HG03139 (cell line): Measurements from ENCODE around the gene CYB5RL.
"Not testable (repeated sequence)": the region's sequence is repeated elsewhere in the genome, so short reads cannot be mapped to it uniquely, and the experiment has no call there.

Experiments
- ATAC-seq: cut with Tn5 transposase; IDR thresholded peaks from one replicate; pipeline ENCODE4 v1.9.1; 2021; ENCODE audit not compliant: unreplicated experiment

Gene CYB5RL

DNA sequence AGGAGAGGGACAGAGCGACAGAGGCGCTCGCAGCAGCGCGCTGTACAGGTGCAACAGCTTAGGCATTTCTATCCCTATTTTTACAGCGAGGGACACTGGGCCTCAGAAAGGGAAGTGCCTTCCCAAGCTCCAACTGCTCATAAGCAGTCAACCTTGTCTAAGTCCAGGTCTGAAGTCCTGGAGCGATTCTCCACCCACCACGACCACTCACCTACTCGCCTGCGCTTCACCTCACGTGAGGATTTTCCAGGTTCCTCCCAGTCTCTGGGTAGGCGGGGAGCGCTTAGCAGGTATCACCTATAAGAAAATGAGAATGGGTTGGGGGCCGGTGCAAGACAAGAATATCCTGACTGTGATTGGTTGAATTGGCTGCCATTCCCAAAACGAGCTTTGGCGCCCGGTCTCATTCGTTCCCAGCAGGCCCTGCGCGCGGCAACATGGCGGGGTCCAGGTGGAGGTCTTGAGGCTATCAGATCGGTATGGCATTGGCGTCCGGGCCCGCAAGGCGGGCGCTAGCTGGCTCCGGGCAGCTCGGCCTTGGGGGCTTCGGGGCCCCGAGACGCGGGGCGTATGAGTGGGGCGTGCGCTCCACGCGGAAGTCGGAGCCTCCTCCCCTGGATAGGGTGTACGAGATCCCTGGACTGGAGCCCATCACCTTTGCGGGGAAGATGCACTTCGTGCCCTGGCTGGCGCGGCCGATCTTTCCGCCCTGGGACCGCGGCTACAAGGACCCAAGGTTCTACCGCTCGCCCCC is at the start of gene CYB5RL, which contains the start of gene MRPL37:
Gene CYB5RL (minus strand): TSS at position 266 of the 754 bp plus-strand sequence. CDS start 4,414 bp downstream, outside the sequence.
Gene MRPL37 (plus strand): TSS at position 403 of the 754 bp plus-strand sequence. CDS start 77 bp downstream, at position 480.
- ATAC-seq = peak; percentile 92

DNA sequence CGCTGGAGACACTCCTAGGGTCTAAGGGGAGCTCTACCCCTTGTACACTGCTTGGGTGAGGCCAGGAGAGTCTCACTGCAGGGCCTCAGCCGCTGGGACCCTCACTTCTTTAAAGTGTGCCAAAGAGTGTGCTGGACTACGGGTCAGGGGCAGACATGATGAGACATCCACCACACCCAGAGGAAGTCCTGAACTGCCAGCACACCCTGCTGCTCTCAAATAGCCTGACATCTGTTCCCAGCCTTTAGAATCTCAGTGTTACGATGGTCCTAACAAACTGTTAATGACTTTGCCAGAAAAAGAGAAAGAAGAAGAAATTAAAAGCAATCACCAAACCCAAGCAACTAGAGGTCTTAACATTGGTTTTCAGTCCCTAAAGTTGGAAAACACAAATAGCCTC is 49.1 kb upstream of the CYB5RL start:
- no peak for ATAC-seq

GRCh38 chr1:54247863-54248515 is 48.2 kb upstream of the CYB5RL start:
- ATAC-seq = no peak

DNA sequence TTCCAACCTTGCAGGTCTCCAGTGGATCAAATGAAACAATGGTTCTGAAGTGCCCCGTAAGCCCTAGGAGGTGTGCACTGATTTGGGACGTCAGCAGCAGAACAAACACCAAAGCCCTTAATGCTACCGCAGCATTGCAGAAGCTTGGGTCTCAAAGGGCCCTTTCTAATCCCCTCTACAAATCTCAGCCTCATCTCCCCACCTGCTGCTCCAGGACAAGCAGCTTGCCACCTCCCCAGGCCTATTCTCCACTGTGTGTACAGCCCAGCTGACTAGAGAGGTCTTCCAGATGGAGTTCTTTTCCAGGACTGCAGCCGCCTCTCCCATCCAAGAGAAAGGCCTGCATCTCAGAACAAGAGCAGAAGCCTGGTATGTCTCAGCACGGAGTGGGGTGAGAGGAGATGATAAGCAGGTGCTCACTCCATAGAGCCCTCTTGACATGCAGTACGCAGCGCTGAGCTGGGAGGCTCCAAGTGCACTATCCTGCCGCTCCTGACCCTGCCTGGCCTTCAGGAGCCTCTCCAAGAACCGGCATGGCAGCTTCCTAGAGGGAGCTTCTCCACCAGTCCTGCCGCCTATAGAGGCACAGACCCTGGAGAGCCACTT is 46.4 kb upstream of the CYB5RL start:
- no peak for ATAC-seq

DNA sequence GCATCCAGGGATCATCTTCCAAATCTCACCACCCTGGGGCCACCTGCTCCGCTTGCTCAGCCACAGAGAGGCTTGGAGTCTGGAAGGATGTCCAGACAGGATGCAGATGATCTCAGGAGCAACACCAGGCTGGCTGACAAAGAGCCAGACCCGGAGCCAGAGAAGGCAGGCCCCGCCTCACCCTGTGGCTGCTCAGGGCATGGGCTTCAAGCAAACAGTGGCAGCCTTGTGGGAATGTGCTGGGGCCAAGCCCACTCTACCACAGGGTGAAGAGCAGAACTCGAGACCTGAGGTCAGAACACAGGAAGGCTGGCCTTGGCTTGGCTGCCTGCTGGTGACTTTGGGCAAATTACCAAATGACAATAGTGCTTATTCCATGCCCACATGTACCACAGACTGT is 45.7 kb upstream of the CYB5RL start:
- ATAC-seq = no peak

DNA sequence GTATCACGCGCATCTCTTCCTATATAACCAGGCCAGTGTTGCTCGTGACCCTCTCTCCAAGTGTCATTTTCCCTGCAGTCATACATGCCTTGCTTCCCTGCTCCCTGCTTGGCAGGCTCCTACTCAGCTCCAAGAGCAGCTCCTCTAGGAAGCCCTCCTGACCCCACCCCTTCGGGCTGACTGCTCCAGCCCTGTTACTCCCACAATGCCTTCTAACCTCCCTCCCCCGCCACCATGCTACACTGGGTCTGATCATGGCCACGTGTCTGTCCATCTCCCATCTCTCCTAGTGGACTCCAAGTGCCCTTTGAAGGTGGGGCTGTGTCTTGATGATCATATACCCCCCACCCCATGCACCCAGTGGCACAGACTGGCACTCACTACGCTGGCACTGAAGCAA is 44.8 kb upstream of the CYB5RL start:
- no peak for ATAC-seq

GRCh38 chr1:54243022-54243421 is 43.2 kb upstream of the CYB5RL start:
- ATAC-seq = no peak

GRCh38 chr1:54241364-54241763 is 41.5 kb upstream of the CYB5RL start:
- ATAC-seq = no peak

GRCh38 chr1:54240741-54241335 is 41.0 kb upstream of the CYB5RL start:
- ATAC-seq = no peak

DNA sequence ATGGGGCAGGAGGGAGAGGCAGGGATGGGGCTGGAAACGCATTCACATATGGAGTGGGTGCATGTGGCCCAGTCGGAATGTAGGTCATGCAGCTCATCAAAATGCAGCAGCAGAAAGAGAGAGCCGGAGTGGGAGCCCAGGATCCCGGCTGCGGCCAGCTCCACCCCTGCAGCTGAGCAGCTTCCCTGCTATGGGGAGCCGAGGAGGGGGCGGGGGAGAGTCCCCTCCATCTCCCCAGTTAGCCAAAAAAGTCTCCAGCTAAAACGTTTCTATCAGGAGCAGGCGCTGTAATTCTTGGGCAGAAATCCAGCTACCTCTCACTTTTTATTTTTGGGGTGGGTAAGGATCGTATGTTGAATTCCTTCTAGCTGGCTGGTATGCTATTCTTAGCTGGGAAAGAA is 39.8 kb upstream of the CYB5RL start:
- no peak for ATAC-seq

DNA sequence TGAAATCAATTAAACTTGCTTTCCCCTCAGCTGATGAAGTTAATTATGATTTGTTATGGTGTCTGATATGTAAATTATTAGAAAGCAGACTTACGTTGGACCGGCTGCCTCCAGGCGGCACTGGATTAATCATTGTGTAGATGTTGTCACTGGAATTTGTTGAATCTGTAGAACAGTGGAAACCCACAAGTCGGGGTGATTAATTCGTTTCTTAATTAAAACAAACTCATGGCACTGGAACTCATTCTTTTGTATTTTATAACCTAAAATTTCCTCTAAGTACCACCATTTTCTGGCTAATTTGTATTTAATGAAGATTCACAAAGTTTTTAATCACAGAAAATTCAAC is 39.2 kb upstream of the CYB5RL start:
- no peak for ATAC-seq

- no peak for ATAC-seq
These were observed 38.7 kb upstream of the CYB5RL start for GRCh38 chr1:54238353-54239034.

DNA sequence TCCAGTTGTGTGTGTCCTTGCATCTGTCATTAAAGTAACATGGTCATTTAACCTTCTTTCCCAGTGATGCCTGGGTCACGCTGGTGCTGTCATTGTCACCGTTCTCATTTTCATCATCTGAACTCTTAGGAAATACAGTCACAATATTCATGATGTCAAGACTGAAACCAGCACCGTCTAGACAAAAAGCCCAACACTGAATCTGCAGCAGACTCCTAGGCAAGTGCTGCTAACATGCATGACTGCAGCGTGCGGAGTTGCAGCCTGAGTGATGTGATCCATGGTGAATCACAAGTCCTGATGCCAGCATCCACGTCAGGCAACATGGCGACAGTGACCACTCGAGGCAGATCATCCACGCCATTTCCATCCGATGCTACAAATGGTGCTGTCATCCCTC is 37.8 kb upstream of the CYB5RL start:
- no peak for ATAC-seq

DNA sequence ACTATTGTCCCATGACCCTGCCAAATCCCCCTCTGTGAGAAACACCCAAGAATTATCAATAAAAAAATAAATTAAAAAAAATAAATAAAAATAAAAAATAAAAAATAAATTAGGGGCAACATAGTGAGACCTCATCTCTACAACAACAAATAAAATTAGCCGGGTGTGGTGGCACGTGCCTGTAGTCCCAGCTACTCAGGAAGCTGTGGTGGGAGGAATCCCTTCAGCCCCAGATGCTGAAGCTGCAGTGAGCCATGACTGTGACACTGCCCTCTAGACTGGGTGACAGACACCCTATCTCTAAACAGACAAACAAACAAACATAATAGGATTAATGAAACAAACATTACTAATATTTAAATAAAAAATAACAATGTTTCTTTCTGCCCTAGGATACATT is 34.5 kb upstream of the CYB5RL start:
- no peak for ATAC-seq

DNA sequence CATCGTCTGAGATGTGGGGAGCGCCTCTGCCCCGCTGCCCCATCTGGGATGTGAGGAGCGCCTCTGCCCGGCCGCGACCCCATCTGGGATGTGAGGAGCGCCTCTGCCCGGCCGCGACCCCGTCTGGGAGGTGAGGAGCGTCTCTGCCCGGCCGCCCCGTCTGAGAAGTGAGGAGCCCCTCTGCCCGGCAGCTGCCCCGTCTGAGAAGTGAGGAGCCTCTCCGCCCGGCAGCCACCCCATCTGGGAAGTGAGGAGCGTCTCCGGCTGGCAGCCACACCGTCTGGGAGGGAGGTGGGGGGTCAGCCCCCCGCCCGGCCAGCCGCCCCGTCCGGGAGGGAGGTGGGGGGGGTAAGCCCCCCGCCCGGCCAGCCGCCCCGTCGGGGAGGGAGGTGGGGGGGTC is 33.4 kb upstream of the CYB5RL start:
- not testable (repeated sequence) for ATAC-seq

- no peak for ATAC-seq
These were observed 30.9 kb upstream of the CYB5RL start for GRCh38 chr1:54230507-54231339.

GRCh38 chr1:54229281-54229891 is 29.6 kb upstream of the CYB5RL start:
- no peak for ATAC-seq

DNA sequence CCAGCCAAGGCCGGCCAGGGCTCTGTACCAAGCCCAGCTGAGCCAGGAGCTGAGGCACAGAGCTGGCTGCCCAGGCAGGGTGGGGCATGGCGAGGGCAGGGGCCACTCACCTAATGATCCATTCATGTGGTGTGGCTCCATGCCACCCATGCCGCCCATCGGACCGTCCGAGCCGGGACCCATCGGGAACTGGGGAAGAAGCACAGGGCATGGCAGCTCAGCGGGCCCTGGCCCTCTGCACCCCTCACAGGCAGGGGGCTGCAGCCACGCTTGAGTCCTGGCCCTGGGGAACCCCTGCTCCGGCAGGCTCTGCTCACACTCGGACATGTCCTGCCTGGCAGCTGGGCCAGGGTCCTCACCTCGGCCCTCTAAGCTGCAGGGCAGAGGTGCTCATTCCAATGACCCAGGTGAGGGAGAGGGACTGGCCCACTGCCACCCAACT is 28.8 kb upstream of the CYB5RL start:
- ATAC-seq = no peak

GRCh38 chr1:54227891-54228310 is 28.1 kb upstream of the CYB5RL start:
- ATAC-seq = no peak

- no peak for ATAC-seq
These were observed 27.3 kb upstream of the CYB5RL start for GRCh38 chr1:54227091-54227602.
